PFSK-1 (cell line): ENCODE data around the gene EFHD1.

Experiments used
- FOXP2 ChIP-seq: optimal IDR thresholded peaks from 2 replicates; pipeline ENCODE3; 2011; ENCODE audit warnings: borderline replicate concordance, control low read depth, inconsistent platforms; ENCODE audit not compliant: insufficient read depth; ENCODE audit errors: extremely low read length, extremely low read depth
- POLR2AphosphoS5 ChIP-seq: IDR thresholded peaks from 2 replicates; pipeline ENCODE4 v1.6.1; 2012; ENCODE audit warnings: low read depth, mild to moderate bottlenecking, control low read depth, low read length, moderate library complexity
- SIN3A ChIP-seq: IDR thresholded peaks from 2 replicates; pipeline ENCODE4 v1.6.1; 2012; ENCODE audit warnings: mild to moderate bottlenecking, low read length, moderate library complexity, borderline replicate concordance; ENCODE audit not compliant: insufficient read depth
- TAF1 ChIP-seq: IDR thresholded peaks from 2 replicates; pipeline ENCODE4 v1.6.1; 2012; ENCODE audit warnings: low read length, control low read depth, borderline replicate concordance; ENCODE audit not compliant: insufficient read depth
- TF ChIP-seq, protein P1 (sequence below), 2 experiments: IDR thresholded peaks; 2 replicates each; pipeline versions ENCODE4 v1.6.1 to v1.8.0; 2011 to 2012; ENCODE audit warnings: low read depth in 2 of 2, low read length in 2 of 2, control low read depth in 1 of 2, inconsistent platforms in 1 of 2, mild to moderate bottlenecking in 1 of 2, moderate library complexity in 1 of 2; ENCODE audit not compliant: insufficient read depth in 1 of 2

Gene EFHD1

DNA sequence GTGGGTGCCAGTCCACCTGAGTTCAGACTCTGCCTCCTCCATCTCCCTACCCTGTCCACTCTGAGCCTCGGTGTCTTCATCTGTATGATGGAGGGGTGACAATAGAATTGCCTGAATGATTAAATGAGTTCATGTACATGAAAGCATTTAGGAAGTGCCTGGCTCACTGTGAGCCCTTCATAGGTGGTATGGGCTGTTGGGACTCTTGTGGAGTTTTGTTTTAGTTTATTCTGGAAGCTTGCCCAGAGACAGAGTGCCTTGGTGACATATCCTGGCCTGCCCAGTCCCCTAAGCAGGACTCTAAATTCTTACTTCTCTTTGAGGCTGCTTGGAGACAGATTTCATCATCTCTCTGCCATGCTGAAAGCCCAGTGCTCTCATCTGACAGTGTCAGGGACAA, 39.2 kb downstream of the EFHD1 start:
- TF ChIP-seq FOXP2 (no peak), POLR2AphosphoS5 (no peak), TAF1 (no peak), SIN3A (no peak)
- TF ChIP-seq, protein P1, sequence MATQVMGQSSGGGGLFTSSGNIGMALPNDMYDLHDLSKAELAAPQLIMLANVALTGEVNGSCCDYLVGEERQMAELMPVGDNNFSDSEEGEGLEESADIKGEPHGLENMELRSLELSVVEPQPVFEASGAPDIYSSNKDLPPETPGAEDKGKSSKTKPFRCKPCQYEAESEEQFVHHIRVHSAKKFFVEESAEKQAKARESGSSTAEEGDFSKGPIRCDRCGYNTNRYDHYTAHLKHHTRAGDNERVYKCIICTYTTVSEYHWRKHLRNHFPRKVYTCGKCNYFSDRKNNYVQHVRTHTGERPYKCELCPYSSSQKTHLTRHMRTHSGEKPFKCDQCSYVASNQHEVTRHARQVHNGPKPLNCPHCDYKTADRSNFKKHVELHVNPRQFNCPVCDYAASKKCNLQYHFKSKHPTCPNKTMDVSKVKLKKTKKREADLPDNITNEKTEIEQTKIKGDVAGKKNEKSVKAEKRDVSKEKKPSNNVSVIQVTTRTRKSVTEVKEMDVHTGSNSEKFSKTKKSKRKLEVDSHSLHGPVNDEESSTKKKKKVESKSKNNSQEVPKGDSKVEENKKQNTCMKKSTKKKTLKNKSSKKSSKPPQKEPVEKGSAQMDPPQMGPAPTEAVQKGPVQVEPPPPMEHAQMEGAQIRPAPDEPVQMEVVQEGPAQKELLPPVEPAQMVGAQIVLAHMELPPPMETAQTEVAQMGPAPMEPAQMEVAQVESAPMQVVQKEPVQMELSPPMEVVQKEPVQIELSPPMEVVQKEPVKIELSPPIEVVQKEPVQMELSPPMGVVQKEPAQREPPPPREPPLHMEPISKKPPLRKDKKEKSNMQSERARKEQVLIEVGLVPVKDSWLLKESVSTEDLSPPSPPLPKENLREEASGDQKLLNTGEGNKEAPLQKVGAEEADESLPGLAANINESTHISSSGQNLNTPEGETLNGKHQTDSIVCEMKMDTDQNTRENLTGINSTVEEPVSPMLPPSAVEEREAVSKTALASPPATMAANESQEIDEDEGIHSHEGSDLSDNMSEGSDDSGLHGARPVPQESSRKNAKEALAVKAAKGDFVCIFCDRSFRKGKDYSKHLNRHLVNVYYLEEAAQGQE (IDR thresholded peaks at IDR 0.05; ENCODE audit: insufficient read depth in 1 of 2, low read depth in 2 of 2, low read length in 2 of 2) = no peak

DNA sequence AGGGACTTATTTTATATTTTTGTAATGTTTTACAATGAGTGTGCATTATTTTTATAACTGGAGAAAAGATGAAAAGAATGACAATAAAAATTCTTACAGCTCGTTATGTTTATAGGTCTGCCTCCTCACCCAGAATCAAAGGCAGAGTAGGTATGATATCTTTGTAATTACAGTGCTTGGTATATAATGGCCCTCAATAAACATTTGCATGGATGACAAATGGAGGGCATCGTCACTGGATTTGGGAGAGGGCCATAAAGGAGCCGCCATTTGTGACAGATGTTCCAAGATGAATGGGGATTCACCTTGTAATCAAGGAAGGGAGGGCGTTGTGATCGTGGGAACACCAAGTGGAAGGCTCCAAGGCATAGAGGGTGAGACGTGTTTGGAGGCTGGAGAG, 41.1 kb downstream of the EFHD1 start:
- TF ChIP-seq SIN3A (no peak), POLR2AphosphoS5 (no peak), FOXP2 (no peak)

DNA sequence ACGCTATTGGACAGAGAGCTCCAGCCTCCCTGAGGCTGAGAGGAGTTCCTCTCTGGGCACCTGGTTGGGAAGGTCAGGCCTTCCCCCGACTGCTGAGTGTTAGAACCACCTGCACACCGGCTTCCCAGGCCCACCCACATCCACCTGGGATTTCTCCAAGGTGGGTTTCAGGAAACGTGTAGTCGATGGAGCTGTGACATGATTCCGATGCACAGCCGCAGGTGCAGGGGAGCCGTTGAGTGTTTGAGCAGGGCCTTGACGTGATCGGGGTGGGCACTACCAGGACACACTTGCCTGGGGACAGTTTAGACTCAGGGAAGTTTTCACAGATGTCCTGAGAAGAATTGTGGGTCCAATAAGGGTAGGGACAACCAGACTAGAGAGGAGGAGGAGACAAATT, 42.0 kb downstream of the EFHD1 start:
- TF ChIP-seq TAF1 = no peak
- TF ChIP-seq FOXP2 = no peak
- TF ChIP-seq SIN3A = no peak
- TF ChIP-seq, protein P1 (IDR thresholded peaks at IDR 0.05; ENCODE audit: insufficient read depth in 1 of 2, low read depth in 2 of 2, low read length in 2 of 2) = no peak
- no peak for TF ChIP-seq POLR2AphosphoS5

DNA sequence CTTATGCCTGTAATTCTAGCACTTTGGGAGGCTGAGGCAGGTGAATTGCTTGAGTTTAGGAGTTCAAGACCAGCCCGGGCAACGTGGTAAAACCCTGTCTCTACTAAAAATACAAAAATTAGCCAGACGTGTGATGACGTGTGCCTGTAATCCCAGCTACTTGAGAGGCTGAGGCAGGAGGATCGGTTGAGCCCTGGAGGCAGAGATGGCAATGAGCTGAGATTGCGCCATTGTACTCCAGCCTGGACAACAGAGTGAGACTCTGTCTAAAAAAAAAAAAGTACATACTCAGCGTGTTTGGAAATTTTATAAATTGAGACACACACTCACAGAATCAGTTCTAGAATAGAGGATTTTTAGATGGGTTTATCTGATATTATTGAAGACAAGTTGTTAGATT, 46.6 kb downstream of the EFHD1 start:
- TF ChIP-seq TAF1 (no peak), SIN3A (no peak)
- TF ChIP-seq, protein P1 (IDR thresholded peaks at IDR 0.05; ENCODE audit: insufficient read depth in 1 of 2, low read depth in 2 of 2, low read length in 2 of 2) = no peak

DNA sequence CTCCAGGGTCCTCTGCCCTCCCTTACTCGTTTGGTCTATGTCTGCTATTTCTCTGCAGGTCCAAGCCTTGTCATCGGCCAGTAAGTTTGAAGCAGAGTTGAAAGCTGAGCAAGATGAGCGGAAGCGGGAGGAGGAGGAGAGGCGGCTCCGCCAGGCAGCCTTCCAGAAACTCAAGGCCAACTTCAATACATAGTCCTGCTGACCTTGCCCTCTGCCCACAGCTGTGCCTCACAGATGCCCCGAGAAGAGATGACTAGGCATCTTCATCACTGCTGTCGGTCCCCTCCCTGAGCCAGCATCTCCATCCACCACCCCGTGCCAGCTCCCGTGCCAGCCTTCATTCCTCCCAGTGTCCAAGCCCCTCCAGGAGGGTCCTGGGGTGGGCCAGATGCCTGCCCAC, 48.1 kb downstream of the EFHD1 start:
- no peak for TF ChIP-seq SIN3A
- no peak for TF ChIP-seq TAF1
- TF ChIP-seq POLR2AphosphoS5 = no peak
- no peak for TF ChIP-seq FOXP2
- TF ChIP-seq, protein P1 (IDR thresholded peaks at IDR 0.05; ENCODE audit: insufficient read depth in 1 of 2, low read depth in 2 of 2, low read length in 2 of 2) = no peak

DNA sequence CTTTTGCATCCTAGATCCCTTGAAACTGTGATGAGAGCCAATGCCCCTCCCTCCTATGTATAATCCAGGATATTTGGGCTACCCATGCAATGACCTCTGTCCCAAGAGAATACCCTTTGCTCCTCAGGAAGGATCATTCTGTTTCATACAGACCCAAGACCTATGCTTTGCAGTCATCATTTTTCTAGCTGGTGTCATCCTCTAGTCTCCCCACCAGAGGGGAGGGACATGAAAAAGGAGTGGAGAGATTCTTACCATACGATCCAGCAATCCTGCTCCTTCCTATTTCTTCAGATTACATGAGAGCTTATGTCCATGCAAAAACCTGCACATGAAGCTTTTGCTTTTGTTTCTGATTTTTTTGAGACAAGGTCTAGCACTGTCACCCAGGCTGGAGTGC, 50.0 kb downstream of the EFHD1 start:
- TF ChIP-seq TAF1 (no peak), POLR2AphosphoS5 (no peak), FOXP2 (no peak), SIN3A (no peak)
- TF ChIP-seq, protein P1 (IDR thresholded peaks at IDR 0.05; ENCODE audit: insufficient read depth in 1 of 2, low read depth in 2 of 2, low read length in 2 of 2) = no peak
